ENCODE data around the gene FOXF1.

Gene FOXF1

DNA sequence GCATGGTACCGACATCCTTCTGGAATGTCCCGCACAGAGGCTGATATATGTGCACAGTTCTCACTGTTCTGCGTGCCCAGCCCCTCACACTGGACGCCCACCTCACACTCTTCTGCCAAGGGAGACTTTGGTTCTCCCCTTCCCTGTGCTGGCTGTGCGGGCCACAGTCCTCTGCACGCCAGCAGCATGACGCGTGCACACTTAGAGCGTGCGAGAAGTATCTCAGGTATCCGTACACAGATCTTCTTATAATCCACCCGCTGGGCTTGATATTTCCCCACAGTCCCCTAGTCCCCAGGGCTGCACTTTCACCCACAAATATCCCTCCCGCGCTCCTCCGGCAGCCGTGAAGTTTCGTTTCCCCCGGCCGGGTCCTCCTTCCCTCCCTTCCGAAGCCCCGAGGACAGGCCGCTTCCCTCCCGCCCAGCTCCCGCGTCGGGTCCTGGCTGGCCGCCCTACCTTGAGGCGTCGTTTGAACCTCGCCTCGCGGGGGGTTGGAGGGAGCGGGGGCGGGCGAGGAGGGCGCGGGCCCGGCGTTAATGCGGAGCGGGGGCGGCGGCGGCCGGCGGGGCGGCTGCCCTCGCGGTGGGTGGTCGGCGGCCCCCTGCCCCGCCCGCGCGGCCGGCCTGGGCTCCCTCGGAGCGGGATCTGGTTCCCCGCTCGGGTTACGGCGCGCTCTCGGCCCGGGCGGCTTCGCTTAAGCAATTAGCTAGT, 5.0 kb upstream of the FOXF1 start:
- no peak for DNase-seq (ENCODE audit: low read depth in 2 of 2)

DNA sequence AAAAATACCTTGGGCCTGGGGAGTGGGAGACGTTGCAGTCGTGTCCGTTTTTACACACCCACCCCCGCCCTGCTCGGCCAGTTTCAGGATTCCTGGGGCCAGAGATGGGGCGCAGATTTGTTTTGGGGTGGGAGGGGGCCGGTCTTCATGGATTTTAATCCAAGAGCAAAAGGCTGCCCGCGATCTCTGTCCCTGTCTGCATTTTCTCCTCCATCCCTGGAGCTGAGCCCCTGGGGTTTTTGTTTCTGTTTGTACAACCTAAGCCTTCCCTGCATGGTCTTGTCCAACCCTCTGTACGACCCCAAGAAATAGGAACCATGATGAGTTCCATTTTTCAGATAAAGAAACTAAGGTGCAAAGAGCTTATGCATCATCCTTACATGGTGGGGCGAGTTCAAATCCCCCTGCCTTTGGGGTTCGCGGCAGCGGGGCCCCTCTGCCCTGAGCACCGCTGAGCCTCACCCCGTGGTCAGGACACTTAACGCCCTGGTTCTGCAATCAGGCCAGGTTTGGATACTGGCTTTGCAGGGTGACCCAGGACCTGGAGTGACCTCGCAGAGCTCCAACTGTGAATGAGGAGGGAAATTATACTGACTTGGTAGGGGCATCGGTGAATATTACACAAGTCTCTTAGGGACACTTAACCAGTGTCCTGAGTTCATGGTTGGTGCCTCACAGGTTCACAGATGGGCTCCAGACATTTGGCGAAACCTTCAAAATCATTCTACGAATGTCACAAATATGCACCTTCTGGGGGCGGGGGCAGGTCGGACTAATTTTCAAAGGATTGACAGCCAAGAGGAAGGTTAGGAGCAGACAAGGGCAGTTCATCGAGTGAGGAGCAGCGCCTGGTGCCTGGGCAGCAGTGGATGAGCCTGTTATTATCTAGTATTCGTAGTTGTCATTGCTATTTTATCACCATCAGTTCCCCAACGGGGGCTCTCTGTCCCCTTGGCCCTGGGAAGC, 4.1 kb upstream of the FOXF1 start:
- DNase-seq (ENCODE audit: low read depth in 2 of 2) = no peak

DNA sequence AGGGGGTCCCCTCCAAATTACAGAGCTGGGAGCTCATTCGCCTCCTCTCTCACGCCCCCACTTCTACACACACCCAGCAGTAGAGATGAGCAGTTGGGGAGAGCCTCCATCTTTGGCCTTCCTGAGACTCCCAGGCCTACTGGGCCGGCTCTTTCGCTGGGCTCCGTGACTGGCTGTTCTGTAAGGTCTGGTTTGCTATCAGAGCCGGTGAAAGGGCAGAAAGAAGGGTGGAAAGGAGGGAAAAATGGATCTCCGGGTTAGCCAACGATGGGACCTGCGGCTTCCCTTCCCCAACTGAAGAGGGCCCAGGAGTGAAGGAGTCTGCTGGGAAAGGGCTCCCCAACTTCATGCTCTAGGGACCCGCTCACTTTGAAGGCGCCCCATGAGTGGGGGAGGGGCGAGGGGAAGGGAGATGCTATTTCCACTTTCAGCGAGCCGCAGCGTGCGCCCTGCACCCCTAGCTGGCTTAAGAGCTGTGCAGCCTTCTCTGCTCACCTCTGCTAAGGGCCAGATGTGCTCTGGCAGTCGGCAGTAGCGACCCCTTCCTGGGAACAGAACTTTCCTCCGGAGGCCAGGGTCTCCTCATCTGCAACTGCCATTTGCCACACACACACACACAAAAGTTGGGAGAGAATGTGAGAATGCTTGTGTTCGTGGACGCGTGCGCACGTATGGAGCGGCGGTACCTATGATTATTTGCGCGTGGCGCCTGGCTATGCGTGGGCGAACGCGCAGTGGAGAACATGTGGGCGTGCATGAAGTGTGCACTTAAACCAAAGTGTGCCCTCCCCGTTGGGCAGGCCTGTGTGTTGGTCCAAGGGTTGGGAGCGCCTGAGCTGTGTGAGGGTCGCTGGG, 2.9 kb upstream of the FOXF1 start:
- no peak for DNase-seq (ENCODE audit: low read depth in 2 of 2)

DNA sequence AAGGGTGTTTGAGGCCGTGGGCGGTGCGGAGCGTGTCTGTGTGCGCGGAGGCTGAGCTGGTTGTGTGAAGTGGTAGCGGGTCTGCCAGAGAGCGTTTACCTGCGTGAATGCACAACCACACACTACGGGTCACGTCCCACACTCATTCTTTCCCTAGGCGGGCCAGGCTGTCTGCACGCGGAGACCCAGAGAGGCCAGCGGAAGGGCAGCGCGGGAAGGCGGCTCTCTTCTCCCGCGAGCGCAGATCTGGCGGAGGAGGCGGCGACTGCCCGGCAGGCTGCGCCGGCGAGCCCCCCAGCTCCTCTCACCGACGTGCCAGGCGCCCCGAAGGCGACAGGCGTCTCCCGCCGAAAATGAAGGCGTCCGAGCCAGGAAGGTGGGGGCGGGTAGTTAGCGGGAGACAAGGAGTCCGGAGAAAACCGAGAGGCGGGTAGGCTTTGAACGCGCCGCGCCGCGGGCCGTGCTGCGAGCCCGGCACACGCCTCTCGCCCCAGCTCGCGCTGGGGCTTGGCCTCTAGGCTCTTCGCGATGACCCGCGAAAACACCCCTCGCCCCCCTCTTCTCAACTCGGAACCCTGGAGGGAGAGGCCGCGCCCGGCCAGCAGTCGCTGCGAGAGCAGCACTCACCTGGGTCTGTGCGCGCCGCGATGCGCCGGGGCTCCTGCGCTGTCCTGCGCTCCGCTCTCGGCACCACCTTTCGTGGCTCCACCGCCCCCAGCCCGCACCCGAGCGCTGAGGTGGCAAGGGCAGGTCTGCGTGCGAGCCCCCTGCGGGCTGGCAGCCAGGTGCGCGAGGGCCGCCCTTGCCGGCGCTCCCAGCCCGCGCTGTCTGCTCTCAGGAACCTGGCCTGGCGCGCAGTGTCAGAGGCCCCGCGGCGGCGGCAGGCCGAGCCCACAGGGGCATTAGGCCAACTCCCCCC, 2.0 kb upstream of the FOXF1 start:
- no peak for DNase-seq (ENCODE audit: low read depth in 2 of 2)

DNA sequence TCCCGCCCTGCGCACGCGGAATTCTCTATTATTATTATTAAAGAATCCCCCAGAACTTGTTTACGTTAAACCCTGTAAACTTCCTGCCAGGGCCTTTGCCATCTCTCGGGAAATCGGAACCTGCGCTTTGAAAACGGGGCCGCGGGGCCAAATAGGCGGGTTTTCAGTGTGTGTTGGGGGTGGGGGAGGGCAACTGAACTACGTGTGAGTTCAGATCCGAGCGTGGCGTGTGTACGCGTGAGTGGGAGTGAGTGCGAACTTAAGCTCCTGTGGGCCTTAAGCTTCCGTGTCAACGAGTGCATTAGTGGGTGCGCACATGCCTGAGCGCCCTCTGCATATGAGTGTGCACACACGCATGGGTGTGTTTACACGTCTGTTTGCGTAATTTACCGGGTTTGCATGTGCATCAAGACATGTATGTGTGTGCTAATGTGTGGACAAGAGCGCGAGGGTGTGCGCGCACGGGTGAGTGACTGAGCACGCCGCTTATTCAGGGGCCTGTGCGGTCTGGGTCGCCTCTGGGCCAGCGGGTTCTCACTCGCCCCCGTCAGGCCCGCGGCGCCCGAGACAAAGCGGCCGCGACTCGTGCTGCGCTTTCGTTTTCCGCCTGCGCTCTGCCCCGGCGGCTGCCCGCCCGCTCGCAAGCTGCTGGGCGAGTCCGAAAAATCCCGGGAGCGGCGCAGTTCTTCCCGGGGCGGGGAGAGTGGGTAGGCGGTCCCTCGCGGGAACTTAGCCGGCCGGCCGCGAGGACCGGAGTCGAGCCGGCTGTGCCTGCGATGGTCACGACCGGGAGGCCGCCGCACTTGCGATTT, 1.2 kb upstream of the FOXF1 start:
- no peak for DNase-seq (ENCODE audit: low read depth in 2 of 2)

DNA sequence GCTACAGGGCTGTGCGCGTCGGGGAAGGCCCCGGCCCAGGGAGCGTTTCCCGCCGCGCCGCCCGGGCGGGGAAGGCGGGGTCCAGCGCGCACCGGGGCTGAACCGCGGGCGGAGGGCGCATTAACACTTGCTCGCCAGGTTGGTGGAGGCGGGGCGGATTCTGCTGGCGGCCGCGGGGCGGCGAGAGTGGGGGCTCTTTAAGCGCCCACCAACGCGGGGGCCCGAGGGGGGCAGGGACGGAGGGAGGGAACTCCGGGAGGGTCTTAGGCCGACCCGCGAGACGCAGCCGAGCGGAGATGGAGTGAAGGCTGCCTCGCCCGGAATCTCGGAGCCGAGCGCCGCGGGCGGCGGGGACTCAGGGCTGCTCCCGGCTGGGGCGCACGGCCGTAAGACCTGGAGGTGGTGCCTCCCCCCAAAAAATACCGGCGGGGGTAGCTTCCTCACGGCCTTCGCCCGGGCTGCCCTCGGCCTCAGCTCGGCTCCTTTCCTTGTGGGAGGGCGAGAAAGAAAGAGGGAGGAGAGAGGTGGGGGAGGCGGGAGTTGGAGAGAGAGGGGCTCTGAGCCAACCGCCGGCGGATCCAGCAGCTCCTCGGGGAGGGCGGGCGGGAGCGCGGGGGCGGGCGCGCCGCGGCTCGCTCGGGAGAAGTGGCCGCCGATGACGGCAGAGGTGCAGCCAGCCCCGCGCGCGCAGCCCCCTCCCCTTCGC, 415 bp upstream of the FOXF1 start:
- no peak for DNase-seq (ENCODE audit: low read depth in 2 of 2)

DNA sequence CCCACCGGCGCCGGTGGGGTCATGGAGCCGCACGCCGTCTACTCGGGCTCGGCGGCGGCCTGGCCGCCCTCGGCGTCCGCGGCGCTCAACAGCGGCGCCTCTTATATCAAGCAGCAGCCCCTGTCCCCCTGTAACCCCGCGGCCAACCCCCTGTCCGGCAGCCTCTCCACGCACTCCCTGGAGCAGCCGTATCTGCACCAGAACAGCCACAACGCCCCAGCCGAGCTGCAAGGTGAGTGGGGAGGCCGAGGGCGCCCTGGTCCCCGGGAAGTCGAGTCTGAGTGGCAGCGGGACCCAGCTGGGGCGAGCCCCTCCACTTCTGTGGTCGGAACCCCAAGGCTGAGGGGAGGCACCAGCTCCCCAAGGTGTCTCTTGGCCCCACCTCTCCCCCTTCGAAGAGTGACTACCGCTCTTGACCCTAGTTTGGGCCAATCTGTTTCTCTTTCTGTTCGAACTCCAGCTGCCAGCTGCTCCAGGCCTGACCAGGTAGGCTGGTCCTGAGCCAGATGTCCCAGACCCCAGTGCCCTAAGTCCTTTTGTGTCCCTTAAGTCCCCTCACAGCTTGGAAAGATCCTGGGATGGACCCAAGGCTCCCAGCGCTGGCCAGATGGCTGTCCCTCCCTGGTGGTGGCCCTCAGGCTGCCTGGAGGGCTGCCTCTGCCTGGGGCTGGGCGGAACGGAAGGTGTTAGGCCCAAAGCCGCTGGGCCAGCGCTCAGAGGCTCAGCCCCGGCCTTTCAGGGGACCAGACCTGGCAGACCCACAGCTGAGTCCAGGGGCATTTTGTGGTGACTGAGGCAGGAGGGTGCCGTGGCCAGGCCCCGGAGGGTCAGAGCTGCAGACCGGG, 1.2 kb downstream of the FOXF1 start:
- no peak for DNase-seq (ENCODE audit: low read depth in 2 of 2)

DNA sequence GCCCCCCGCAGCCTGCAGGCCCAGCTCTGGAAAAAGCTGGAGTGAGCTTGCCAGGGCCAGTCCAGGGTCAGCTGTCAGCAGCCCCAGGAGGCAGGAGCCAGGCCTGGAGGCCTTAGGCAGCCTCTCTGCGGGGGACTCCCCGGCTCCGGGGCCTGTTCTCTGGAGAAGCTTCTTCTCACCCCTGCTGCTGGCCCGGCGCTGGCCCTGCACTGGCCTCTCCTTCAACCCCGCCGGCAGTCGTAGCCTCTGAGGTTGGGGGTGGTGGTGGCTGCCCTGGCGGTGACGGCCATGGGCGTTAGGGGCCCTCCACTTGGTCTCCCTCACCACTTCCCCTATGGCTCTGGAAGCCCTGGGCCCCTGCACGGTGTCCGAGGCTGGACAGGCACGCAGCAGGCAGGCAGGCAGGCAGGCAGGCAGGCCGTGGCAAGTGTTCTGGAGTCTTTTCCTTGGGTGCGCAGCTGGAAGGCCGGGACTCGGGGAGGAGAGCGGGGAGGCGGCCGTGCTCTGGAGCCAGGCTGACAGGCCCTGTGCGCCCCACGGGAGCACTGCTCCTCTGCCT, 2.1 kb downstream of the FOXF1 start:
- DNase-seq (ENCODE audit: low read depth in 2 of 2) = no peak

DNA sequence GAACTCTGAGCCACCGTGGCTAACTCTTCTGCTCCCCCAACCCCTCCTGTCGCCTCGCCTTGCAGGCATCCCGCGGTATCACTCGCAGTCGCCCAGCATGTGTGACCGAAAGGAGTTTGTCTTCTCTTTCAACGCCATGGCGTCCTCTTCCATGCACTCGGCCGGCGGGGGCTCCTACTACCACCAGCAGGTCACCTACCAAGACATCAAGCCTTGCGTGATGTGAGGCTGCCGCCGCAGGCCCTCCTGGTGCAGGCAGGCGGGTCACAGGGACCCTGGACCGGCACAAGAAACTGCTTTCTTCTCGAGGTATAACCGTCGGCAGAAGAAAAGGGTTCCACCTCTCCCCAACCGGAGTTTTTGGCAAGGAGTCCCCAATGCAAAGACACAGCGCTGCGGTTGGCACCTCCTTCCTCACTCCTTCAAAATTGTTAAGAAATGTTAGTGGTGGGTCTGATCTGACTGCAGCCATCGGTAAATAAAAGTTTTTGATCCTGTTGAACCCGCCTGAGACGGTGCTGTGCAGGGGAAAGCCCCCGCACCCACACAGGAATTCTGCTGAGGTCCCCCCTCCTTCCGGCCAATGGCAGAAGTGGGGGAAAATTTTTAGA, 2.6 kb downstream of the FOXF1 start:
- DNase-seq (ENCODE audit: low read depth in 2 of 2) = no peak

DNA sequence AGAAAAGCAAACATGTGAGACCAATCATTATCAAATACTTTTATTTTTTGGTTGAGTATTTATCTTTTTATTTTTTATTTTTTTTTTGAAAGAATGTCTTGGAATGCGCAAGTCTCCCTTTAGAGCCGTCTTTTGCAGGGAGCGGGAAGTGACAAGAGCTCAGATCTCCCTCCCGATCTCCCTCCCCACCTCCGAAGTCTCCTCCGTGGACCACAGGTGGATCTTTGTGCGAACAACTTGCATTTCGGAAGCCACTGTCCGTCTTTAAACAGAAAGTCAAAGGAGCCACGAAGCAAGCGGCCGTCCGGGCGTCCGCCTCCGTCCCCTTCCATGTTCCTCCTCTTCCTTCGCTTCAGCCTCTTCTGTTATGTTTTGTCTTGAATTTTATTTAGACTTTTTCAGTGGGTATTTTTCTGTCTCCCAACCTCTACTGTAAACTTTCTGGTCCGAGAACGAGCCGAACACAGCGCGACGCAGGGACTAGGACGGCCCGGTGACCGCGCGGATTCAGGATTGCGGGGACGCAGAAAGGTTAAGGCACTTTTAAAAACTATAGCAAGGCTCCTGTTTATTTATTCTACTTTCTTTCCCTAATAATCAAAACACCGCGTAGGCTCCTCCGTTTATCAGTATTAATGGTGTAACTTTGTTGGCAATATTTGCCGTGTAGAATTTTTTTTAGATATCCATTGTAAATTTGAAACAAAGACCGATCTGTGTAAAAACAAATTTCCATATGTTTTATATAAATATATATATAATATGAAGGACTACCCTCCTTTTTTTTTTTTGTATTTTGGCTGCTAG, 3.3 kb downstream of the FOXF1 start:
- DNase-seq (ENCODE audit: low read depth in 2 of 2) = no peak

DNA sequence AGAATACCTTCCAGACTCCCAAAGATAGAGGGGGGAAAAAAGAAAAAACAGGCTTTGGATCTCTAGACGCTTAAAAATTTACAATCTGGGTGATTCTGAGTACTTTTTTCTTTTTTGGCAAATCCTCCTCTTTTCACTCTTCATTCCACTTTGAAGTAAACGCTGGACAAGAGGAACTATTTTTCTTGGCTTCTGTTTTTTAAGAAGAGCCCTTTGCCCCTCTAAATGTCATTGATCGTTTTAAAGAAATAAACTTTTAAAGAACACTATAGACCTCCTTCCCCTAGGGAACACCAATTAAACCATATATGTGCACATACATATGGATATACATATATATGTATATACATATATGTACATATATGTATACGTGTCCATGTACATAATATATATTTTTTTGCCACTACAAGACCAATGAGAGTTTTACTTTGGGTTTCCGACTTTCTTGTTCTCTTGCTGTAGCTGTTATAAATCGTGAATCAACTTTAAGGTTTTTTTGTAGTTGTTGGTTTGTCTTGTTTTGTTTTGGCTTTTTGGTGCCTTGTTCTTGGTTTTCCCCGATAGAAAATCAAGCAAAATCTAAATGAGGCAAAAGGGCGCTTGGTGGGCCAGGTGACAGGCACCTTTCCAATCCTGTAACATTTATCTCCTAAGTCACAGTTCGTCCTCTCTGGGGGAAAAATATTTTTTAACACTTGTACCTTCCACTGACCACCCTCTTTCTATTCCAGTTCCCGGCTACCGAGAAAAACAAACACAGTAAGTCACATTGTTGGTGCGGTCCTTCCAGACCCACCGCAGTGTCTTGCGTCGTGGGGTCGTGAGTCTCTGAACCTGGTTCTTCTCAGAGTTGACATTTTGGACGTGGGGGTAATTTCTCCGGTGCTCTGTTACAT, 4.4 kb downstream of the FOXF1 start:
- DNase-seq (ENCODE audit: low read depth in 2 of 2) = no peak

DNA sequence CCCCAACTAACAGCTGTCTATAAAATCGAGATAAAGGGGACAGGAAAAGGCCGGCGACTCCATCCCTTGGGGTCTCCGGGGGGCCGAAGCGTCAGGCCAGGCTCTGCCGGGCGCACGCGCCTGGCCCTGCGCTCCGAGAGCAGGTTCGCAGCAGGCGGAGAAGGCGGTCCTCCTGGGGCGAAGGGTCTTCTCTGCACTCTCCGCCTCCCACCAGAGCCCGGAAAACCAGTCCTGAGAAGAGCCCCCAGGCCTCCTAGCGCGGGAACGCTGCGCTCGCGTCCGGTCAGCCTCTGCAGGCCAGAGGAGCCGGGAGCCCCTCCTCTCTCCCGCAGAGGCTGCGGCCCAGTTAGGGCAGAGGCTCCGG, 5.1 kb downstream of the FOXF1 start:
- DNase-seq (ENCODE audit: low read depth in 2 of 2) = no peak

DNA sequence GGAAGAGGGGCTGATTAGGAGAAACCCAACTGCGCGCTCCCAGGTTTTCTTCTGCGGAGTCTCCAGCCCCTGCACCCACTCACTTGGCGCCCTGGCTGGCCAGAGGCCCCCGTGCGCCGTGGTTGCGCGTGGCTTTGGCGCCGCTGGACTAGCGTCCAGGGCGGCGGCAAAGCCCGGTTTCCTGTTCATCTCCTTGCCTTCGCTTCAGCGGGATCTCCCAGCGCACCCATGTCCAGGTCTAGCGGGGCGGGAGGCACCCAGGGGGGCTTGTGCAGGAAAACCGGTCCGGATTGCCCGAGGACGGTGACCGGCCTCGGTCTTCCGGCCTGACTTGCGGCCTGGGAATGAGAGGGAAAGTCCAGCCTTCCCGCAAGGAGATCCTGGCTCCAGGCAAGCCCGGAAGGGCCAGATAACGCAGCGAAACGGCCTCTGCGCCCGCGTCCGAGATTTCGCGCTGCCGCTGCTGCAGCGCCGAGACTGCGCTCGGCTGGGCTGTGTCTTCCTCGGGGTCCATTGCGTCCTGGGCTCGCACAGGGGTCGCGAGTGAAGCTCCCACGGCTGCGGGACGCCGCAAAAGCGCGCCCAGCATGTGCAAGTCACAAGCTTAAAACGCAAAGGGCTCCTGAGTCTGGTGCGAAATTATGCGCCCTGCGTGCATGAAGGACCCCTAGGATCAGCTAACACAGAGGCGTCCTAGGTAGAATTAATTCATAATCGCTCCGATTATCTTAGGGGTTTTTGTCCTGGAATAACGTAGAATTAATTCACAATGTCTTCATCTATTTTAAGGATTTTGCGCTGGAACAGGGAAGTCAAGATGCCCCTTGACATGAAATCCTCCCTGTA, 5.7 kb downstream of the FOXF1 start:
- no peak for DNase-seq (ENCODE audit: low read depth in 2 of 2)

DNA sequence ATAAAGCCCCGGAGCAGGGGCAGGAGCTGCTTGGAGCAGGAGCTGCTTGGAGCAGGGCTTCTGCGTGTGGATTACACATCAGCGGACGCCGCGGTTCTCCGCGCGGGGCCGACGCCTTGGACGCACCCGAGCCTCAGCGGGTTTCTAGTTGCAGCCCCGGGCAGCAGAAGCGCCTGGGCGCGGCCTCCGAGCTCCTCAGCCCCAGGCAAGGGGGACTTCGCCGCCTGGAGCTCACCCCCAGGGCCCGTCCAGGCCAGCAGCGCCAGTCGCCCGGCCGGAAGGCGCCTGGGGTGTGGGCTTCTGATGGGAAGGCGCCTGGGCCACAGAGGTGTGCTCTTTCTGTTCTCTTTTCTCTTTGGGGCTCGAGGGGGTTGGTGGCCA, 6.3 kb downstream of the FOXF1 start:
- DNase-seq (ENCODE audit: low read depth in 2 of 2) = no peak

DNA sequence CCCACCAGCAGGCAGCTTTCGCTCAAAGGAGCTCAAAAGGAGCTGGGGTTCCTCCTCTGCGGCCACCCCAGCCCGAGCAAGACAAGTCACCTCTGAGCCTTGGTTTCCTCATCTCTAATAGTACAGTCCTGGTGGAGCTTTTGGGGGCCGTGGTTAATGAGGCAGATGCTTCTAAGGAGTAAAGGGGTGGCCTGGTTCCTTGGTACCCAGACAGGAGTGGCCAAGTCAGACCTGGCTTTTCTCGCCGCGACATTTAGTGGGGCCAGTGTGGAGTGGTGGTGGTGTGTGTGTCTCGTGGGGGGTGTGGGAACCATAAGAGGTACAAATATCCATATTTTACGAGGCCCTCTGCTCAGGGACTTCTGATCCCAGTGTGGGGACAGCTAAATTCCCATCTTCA, 6.7 kb downstream of the FOXF1 start:
- no peak for DNase-seq (ENCODE audit: low read depth in 2 of 2)

Measured in stimulated activated CD4-positive, alpha-beta T cell treated with anti-CD3 and anti-CD28 coated beads, Interleukin-4, amount 100 ng/mL, for 48 hours (primary cell).